HepG2 (cell line): ENCODE results near the gene EIF4A3. TPM values are rescaled to one million over a fixed set of nuclear protein-coding genes. Genes with fewer than 3 reads are reported as not detected.
A peak's percentile ranks its signal among the peaks of the same experiment; 100 is the strongest.

Experiments
- FOXM1 ChIP-seq: sonication (generic); formaldehyde crosslinking; IDR thresholded peaks from 2 replicates; pipeline ENCODE4 v1.5.0; 2020; ENCODE audit warnings: missing genetic modification reagents
- HNRNPUL1 ChIP-seq: fragments of 200-400 bp; formaldehyde crosslinking; IDR thresholded peaks from 2 replicates; pipeline ENCODE4 v1.6.1; 2017; ENCODE audit warnings: low read depth, mild to moderate bottlenecking, low read length, moderate library complexity
- MXI1 ChIP-seq: IDR thresholded peaks from 3 replicates; pipeline ENCODE4 v1.6.1; 2012; ENCODE audit warnings: low read depth, low read length, inconsistent platforms, borderline replicate concordance
- NFRKB ChIP-seq: fragments of 450-650 bp; IDR thresholded peaks from 2 replicates; pipeline ENCODE4 v1.6.1; 2017
- SIX1 ChIP-seq: sonication (generic); formaldehyde crosslinking; IDR thresholded peaks from 2 replicates; pipeline ENCODE4 v1.4.0; 2020; ENCODE audit warnings: missing genetic modification reagents, borderline replicate concordance
- STAG1 ChIP-seq: sonication (generic); formaldehyde crosslinking; IDR thresholded peaks from 2 replicates; pipeline ENCODE4 v1.4.0; 2020; ENCODE audit warnings: missing genetic modification reagents
- TGIF2 ChIP-seq: IDR thresholded peaks from 2 replicates; pipeline ENCODE4 v1.6.1; 2016; ENCODE audit warnings: control low read depth, missing compliant biosample characterization
- ZNF460 ChIP-seq: sonication (generic); formaldehyde crosslinking; IDR thresholded peaks from 2 replicates; pipeline ENCODE4 v1.5.1; 2020; ENCODE audit warnings: missing genetic modification reagents, mild to moderate bottlenecking, borderline replicate concordance
- ZNF572 ChIP-seq: sonication (generic); formaldehyde crosslinking; IDR thresholded peaks from 2 replicates; pipeline ENCODE4 v1.5.1; 2020; ENCODE audit warnings: mild to moderate bottlenecking, missing genetic modification reagents
- ZSCAN22 ChIP-seq: sonication (generic); formaldehyde crosslinking; IDR thresholded peaks from 2 replicates; pipeline ENCODE4 v1.4.0; 2020; ENCODE audit warnings: mild to moderate bottlenecking, missing genetic modification reagents
- polyA plus RNA-seq, 8 experiments: library from polyadenylated mRNA; depleted of rRNA in 3 of 8; stranded (reverse) in 7 of 8; unstranded in 1 of 8; fragments of >200 nt; fragmentation: Illumina TruSeq in 4 of 8; extraction: Trizol in 4 of 8; gene quantifications; 2 replicates each; pipeline versions ENCODE4 v1.2.1 to v1.2.3, GENCODE V29; 2011 to 2016; ENCODE audit warnings: low read depth in 4 of 8, missing spikeins in 1 of 8, mixed read lengths in 1 of 8; ENCODE audit not compliant: insufficient read depth in 1 of 8
- total RNA-seq, 5 experiments: library from RNA; depleted of rRNA; stranded (reverse); fragments of >200 nt; fragmentation: Illumina TruSeq; extraction: Trizol; gene quantifications; 2 replicates each; pipeline ENCODE4 v1.2.3, GENCODE V29; 2016; ENCODE audit warnings: low read depth in 1 of 5
- TF ChIP-seq, protein P1 (sequence below): IDR thresholded peaks from 2 replicates; pipeline ENCODE4 v1.6.1; 2016; ENCODE audit warnings: low read depth, missing genetic modification reagents, missing compliant biosample characterization
- TF ChIP-seq, protein P2 (sequence below): sonication (generic); formaldehyde crosslinking; IDR thresholded peaks from 2 replicates; pipeline ENCODE4 v1.5.0; 2020; ENCODE audit warnings: mild to moderate bottlenecking, missing genetic modification reagents, borderline replicate concordance
- TF ChIP-seq, protein P3 (sequence below): sonication (generic); formaldehyde crosslinking; IDR thresholded peaks from 2 replicates; pipeline ENCODE4 v1.4.0; 2020; ENCODE audit warnings: missing genetic modification reagents
- TF ChIP-seq, protein P4 (sequence below): sonication (generic); formaldehyde crosslinking; IDR thresholded peaks from 2 replicates; pipeline ENCODE4 v1.5.0; 2020; ENCODE audit warnings: mild to moderate bottlenecking, missing genetic modification reagents

The EIF4A3 gene
- total and polyA plus RNA-seq, 2 of the 13 experiments (the other 11 are each of a cell fraction or from before 2014, with no cell fraction given): 145 to 187 TPM

DNA sequence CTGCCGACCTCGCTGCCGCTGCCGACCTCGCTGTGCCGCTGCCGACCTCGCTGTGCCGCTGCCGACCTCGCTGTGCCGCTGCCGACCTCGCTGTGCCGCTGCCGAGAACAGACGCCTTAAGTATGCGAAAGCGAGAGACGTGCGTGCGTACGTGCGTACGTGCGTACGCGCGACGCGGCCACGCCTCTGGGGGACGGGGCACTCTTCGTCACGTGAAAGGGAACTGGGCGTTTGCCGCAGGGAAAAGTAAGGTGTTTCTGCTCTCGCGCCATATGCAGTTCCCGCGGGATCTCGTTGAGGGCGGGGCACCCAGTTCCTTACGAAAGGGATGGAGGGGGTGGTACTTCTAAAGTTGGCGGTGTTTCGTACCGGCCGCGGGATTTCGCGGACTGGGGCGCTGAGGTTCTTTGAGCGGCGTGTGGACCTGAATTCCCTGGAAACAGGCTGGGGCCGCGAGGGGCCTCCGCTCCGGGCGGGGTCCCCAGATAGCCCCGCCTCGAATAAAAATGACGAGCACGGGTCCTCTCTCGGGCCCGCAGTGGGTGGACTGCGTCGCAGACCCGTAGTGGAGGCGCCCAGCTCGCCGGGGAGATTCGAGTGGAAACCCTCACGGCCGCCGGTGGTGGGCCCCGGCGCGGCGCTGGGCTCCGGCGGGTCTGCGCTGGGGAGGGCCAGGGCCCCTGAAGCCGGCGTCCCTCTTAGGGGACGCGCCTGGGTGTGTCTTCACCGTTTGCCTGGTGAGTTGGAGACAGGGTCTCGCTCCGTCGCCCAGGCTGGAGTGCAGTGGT is at the start of gene EIF4A3 (continued):
- TF ChIP-seq HNRNPUL1 (no peak), ZNF572 (CRISPR knock-in tag) (no peak), ZSCAN22 (CRISPR knock-in tag) (0 out of 2 replicates have a peak, but pooled peaks have one; percentile 20), SIX1 (CRISPR knock-in tag) (no peak; the same call in 1 of the 2 replicates), NFRKB (no peak), MXI1 (peak; percentile 92; the same call in 1 of the 3 replicates), FOXM1 (CRISPR knock-in tag) (no peak), ZNF460 (CRISPR knock-in tag) (no peak), TGIF2 (CRISPR knock-in tag) (no peak; the same call in 1 of the 2 replicates), STAG1 (CRISPR knock-in tag) (peak; percentile 10; the same call in 1 of the 2 replicates)
- TF ChIP-seq, protein P1, sequence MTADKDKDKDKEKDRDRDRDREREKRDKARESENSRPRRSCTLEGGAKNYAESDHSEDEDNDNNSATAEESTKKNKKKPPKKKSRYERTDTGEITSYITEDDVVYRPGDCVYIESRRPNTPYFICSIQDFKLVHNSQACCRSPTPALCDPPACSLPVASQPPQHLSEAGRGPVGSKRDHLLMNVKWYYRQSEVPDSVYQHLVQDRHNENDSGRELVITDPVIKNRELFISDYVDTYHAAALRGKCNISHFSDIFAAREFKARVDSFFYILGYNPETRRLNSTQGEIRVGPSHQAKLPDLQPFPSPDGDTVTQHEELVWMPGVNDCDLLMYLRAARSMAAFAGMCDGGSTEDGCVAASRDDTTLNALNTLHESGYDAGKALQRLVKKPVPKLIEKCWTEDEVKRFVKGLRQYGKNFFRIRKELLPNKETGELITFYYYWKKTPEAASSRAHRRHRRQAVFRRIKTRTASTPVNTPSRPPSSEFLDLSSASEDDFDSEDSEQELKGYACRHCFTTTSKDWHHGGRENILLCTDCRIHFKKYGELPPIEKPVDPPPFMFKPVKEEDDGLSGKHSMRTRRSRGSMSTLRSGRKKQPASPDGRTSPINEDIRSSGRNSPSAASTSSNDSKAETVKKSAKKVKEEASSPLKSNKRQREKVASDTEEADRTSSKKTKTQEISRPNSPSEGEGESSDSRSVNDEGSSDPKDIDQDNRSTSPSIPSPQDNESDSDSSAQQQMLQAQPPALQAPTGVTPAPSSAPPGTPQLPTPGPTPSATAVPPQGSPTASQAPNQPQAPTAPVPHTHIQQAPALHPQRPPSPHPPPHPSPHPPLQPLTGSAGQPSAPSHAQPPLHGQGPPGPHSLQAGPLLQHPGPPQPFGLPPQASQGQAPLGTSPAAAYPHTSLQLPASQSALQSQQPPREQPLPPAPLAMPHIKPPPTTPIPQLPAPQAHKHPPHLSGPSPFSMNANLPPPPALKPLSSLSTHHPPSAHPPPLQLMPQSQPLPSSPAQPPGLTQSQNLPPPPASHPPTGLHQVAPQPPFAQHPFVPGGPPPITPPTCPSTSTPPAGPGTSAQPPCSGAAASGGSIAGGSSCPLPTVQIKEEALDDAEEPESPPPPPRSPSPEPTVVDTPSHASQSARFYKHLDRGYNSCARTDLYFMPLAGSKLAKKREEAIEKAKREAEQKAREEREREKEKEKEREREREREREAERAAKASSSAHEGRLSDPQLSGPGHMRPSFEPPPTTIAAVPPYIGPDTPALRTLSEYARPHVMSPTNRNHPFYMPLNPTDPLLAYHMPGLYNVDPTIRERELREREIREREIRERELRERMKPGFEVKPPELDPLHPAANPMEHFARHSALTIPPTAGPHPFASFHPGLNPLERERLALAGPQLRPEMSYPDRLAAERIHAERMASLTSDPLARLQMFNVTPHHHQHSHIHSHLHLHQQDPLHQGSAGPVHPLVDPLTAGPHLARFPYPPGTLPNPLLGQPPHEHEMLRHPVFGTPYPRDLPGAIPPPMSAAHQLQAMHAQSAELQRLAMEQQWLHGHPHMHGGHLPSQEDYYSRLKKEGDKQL (CRISPR knock-in tag): peak; percentile 39; the same call in 1 of the 2 replicates
- TF ChIP-seq, protein P2, sequence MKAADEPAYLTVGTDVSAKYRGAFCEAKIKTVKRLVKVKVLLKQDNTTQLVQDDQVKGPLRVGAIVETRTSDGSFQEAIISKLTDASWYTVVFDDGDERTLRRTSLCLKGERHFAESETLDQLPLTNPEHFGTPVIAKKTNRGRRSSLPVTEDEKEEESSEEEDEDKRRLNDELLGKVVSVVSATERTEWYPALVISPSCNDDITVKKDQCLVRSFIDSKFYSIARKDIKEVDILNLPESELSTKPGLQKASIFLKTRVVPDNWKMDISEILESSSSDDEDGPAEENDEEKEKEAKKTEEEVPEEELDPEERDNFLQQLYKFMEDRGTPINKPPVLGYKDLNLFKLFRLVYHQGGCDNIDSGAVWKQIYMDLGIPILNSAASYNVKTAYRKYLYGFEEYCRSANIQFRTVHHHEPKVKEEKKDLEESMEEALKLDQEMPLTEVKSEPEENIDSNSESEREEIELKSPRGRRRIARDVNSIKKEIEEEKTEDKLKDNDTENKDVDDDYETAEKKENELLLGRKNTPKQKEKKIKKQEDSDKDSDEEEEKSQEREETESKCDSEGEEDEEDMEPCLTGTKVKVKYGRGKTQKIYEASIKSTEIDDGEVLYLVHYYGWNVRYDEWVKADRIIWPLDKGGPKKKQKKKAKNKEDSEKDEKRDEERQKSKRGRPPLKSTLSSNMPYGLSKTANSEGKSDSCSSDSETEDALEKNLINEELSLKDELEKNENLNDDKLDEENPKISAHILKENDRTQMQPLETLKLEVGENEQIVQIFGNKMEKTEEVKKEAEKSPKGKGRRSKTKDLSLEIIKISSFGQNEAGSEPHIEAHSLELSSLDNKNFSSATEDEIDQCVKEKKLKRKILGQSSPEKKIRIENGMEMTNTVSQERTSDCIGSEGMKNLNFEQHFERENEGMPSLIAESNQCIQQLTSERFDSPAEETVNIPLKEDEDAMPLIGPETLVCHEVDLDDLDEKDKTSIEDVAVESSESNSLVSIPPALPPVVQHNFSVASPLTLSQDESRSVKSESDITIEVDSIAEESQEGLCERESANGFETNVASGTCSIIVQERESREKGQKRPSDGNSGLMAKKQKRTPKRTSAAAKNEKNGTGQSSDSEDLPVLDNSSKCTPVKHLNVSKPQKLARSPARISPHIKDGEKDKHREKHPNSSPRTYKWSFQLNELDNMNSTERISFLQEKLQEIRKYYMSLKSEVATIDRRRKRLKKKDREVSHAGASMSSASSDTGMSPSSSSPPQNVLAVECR (CRISPR knock-in tag): peak; percentile 98
- TF ChIP-seq, protein P3, sequence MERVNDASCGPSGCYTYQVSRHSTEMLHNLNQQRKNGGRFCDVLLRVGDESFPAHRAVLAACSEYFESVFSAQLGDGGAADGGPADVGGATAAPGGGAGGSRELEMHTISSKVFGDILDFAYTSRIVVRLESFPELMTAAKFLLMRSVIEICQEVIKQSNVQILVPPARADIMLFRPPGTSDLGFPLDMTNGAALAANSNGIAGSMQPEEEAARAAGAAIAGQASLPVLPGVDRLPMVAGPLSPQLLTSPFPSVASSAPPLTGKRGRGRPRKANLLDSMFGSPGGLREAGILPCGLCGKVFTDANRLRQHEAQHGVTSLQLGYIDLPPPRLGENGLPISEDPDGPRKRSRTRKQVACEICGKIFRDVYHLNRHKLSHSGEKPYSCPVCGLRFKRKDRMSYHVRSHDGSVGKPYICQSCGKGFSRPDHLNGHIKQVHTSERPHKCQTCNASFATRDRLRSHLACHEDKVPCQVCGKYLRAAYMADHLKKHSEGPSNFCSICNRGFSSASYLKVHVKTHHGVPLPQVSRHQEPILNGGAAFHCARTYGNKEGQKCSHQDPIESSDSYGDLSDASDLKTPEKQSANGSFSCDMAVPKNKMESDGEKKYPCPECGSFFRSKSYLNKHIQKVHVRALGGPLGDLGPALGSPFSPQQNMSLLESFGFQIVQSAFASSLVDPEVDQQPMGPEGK: peak; percentile 70
- TF ChIP-seq, protein P4, sequence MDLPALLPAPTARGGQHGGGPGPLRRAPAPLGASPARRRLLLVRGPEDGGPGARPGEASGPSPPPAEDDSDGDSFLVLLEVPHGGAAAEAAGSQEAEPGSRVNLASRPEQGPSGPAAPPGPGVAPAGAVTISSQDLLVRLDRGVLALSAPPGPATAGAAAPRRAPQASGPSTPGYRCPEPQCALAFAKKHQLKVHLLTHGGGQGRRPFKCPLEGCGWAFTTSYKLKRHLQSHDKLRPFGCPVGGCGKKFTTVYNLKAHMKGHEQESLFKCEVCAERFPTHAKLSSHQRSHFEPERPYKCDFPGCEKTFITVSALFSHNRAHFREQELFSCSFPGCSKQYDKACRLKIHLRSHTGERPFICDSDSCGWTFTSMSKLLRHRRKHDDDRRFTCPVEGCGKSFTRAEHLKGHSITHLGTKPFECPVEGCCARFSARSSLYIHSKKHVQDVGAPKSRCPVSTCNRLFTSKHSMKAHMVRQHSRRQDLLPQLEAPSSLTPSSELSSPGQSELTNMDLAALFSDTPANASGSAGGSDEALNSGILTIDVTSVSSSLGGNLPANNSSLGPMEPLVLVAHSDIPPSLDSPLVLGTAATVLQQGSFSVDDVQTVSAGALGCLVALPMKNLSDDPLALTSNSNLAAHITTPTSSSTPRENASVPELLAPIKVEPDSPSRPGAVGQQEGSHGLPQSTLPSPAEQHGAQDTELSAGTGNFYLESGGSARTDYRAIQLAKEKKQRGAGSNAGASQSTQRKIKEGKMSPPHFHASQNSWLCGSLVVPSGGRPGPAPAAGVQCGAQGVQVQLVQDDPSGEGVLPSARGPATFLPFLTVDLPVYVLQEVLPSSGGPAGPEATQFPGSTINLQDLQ: no peak; the same call in 1 of the 2 replicates
